Renal cortex interstitium (tissue), 11 donors: ENCODE data around the gene AVP. TPM values are rescaled to one million over a fixed set of nuclear protein-coding genes. Genes with fewer than 3 reads are reported as not detected.
"Not testable (repeated sequence)": the region's sequence is repeated elsewhere in the genome, so short reads cannot be mapped to it uniquely, and the experiment has no call there.

Source experiments
- DNase-seq, 11 donors: peaks; one replicate each; pipeline ENCODE4 v3.0.0-alpha.2; 2013; ENCODE audit warnings: low read depth in 9 of 11, low spot score in 4 of 11; ENCODE audit errors: extremely low read depth in 1 of 11
- polyA plus RNA-seq, 3 donors: library from polyadenylated mRNA; unstranded; fragments of 120-200 nt; gene quantifications; one replicate each; pipeline ENCODE4 v1.2.1, GENCODE V29; 2013; ENCODE audit not compliant: insufficient read length in 3 of 3

AVP gene
- polyA plus RNA-seq, 3 donors, result 0.33 to 0.64 (median 0.54) TPM

DNA sequence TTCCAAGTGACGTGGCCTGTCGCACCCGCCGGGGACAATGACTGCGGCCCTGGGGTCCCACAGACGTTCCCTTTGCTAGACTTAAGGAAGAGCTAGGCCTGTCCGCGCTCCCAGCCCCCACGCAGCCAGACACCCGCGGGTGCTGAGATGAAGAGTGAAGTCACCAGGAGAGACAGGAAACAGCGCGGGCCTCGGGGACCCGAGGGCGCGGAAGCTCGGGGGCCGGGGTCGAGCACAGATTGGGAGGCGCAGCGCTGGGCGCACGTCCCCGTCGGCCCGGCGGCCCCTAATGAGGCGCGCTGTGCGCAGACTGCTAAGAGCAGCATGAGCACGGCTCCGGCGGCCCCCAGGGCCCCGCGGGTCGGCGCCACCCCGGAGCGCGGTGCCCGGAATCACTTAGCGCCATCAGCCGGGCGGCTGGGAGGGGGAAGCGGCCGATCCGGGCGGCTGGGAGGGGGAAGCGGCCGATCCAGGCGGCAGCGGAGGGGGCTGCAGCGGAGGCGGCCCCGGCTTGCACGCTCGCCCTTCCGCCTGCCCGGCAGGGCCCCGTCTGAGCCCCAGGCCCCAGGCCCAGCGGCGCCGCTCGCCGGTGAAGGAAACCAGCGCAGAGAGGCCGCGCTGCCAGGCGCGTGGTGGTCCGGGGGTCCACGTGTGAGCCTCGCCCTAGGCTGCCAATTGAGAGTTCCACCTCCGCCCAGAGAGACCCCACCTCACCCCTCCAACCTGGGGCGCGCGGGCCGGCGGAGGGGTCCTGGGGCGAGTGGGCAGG, 8.3 kb upstream of the AVP start:
- DNase-seq, result peak in 1 of 11 donors; percentile 39

GRCh38 chr20:3090565-3090964, 6.0 kb upstream of the AVP start:
- no peak for DNase-seq

DNA sequence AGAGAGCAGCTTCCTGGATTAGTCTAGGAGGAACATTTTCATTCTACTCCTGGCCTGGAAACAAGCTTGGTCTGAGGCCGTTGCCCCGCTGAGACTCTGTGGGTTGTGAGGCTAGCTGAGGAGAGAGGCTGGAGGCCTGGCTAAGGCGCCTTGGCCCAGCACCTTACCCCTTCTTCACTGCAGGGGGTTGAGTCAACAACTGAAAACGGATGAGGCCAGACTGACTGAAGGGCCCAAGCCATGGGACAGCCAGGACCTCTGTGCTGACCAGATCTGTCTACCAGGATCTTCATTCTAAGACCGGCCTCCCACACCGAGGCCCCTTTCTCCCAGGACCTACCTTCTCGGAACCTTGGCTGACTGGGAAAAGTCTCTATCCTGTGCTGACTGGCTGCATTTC, 3.5 kb upstream of the AVP start:
- no peak for DNase-seq

DNA sequence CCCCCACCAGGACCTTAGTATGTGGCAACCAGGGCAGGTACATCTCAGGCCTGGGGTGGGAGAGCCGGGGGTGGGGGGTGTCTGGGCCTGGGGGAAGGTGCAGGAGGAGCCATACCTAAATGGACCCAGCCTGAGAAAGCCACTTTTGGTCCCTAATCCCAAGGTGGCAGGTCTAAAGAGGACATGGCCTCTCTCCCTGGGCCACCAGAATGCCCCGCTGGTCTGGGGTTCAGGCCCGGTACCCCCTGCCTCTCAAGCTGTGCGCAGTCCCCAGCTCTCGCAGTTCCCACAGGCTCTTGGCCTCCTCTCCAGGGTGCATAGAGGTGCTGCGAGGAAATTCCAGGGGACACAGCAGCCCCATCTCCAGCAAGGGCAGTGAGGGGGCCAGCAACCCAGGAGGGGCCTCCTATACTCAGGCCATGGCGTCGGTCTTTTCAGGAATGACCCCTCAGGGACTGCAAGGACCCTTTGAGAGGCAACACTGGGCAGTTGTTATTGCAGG, 1.1 kb upstream of the AVP start:
- no peak for DNase-seq

DNA sequence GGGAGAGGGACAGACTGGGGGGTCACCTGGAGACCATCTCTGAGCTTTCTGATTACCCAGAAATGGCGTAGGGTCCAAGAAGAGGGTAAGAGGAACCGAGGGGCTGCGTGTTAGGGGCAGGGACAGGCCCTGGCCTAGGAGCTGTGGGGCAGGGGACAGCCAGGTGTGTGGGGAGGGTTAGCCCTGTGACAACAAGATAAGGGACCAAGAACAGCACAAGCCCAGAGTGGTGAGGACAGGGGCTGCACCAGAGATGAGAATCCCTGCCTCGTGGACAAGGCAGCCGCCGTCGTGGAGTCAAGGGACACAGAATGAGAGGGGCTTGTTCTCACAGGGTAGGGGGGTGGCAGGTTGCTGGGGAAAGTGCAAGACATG, 449 bp upstream of the AVP start:
- no peak for DNase-seq

DNA sequence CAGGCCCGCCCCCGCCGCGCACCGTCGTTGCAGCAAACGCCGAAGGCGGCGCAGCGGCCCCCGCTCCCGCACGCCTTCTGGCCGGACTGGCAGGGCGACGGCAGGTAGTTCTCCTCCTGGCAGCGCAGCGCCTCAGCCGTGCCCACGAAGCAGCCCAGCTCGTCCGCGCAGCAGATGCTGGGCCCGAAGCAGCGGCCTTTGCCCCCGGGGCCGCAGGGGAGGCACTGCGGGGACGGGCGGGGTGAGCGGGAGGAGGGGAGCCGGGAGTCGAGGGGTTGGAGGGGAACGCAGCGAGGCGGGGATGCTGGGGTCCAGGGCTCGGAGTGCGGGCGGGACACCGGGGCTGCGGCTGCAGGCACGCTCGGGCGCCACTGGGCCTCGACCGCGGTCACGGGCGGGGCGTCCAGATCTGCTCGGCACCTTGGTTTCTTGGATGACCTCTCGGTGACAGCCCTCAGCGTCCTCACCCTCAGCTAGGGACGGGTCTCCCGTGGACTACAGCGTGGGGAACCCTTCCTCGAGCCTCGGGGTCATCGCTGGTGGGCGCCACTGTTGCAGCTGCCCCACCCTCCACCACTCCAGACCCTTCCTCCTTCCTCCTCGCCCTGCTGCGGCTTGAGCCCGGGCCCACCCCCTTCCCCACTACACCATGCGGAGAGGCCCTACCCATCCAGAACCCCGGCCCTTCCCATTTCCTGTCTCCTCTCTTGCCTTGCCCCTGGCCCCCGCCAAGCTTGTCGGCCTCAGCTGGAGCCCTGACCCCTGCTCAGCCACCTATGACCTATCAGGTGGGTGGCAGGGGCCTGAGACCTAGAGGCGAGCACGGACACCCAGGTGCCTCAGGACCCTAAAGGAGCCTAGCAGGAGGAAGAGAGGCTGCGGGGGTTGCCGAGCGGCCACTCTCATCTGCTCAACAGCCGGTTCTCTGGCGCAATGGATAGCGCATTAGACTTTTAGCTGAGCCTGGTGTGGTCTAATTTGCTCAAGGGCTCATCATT, 1.3 kb downstream of the AVP start:
- DNase-seq, result no peak

GRCh38 chr20:3082306-3082951, 2.1 kb downstream of the AVP start:
- DNase-seq, result no peak

DNA sequence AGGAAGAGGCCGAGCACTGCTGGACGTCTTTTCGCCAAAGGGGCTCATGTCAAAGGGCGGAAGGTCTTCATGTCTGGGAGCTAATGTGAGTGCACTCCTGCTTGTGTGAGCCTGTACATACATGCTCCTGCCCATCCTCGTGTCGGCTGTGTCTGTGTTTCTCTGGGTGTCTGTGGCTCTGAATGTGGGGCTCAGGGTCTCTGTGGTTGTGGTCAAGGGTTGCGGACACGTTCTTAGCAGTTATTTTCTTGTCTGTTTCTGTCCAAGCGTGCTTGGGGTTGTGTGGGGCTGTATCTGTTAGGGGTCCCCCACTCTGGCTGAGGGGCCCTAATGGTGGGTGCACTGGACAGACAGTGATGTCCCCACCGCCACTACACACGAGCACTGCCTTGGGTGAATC, 2.9 kb downstream of the AVP start:
- DNase-seq, result no peak

GRCh38 chr20:3080939-3081388, 3.6 kb downstream of the AVP start:
- no peak for DNase-seq

- DNase-seq, result no peak
Observed at GRCh38 chr20:3077618-3078134, 6.8 kb downstream of the AVP start.

GRCh38 chr20:3075315-3075714, 9.2 kb downstream of the AVP start:
- not testable (repeated sequence) for DNase-seq

- no peak for DNase-seq
Observed at GRCh38 chr20:3074812-3075211, 9.7 kb downstream of the AVP start.

- not testable (repeated sequence) for DNase-seq
Observed at GRCh38 chr20:3073251-3073643, 11.3 kb downstream of the AVP start.

DNA sequence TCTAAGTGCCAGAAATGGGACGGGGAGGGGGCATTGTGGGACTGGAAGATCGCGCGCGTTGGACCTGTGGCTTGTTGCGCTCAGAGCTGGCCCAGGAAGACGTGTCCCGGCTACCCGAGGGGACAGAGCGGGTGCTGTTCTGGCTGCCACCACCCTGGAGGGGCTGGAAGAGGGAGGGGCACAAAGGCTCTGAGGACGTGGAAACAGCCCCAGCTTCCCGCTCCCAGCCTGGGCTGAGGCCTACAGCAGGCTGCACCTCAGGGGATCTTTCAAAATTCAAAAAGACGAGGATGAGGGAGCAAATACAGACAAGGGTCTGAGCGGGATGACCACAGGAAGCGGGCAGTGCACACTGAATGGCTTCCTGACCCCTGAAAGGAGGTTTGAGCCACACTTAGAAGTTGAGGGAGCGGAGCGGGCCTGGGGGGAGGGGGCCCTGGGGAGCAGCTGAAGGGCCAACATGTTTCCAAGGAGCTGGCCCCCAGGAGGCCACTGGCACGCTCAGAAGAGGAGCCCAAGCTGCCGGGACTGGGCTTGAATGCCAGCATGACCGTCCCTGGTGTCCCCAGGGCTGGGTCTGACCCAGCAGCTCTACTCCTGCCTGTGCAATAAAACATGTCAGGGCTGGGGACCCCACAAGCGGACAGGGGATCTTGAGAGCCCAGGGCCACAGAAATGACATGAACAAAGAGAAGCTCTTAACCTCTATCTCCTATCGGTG, 11.8 kb downstream of the AVP start:
- no peak for DNase-seq

DNA sequence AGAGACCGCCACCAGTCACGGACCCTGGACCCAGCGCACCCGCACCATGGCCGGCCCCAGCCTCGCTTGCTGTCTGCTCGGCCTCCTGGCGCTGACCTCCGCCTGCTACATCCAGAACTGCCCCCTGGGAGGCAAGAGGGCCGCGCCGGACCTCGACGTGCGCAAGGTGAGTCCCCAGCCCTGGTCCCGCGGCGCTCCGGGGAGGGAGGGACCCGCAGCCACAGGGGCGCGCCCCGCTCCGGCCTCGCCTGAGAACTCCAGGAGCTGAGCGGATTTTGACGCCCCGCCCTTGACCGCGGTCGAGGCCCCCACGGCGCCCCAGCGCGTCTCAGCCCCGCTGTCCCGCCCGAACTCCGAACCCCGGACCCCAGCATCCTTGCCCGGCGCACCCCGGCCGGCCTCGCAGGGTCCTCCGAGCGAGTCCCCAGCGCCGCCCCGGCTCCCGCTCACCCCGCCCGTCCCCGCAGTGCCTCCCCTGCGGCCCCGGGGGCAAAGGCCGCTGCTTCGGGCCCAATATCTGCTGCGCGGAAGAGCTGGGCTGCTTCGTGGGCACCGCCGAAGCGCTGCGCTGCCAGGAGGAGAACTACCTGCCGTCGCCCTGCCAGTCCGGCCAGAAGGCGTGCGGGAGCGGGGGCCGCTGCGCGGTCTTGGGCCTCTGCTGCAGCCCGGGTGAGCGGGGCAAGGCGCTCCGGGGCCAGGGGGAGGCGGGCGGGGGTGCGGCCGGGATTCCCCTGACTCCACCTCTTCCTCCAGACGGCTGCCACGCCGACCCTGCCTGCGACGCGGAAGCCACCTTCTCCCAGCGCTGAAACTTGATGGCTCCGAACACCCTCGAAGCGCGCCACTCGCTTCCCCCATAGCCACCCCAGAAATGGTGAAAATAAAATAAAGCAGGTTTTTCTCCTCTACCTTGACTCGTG, 12.7 kb downstream of the AVP start, which contains the start of gene OXT:
TSS of gene OXT (plus strand) at position 11 of the 920 bp plus-strand sequence. CDS start at position 47, 36 bp downstream.
- no peak for DNase-seq

DNA sequence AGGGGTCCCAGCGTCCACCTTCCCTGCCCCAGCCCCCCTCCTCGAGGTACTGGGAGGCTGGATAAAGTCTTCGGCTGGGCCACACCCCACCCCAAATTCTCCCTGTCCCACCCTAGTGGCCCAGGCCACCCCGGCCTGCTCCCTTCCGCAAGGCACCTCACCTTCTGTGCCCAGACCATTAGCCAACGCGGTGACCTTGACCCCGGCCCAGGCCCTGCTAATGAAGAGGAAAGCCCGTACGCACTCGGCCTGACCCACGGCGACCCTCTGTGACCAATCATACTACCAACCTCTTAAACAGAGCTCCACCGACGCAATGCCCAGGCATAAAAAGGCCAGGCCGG, 13.3 kb downstream of the AVP start:
- no peak for DNase-seq

GRCh38 chr20:3070725-3071124, 13.8 kb downstream of the AVP start:
- DNase-seq, result no peak
